GM20431 (cell line): Measurements from ENCODE around the gene TNFAIP3.

ENCODE experiments used
- in situ Hi-C: fragments of 300-500 bp; cut with MseI, MboI; formaldehyde crosslinking; loops from one replicate; pipeline ENCODE4 v1.15.0; 2020; ENCODE audit warnings: low sequenced_read_pairs; ENCODE audit not compliant: unreplicated experiment

The TNFAIP3 gene

DNA sequence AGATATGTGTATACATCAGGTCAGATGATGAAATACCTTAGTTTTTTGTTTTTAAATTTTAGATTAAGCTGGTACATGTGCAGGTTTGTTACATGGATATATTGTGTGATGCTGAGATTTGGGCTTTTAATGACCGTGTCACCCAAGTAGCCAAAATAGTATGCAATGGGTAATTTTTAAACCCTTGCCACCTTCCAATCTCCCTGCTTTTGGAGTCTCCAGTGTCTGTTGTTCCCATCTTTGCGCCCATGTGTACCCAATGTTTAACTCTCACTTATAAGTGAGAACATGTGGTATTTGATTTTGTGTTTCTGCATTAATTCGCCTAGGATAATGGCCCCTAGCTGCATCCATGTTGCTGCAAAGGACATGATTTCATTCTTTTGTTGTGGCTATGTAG lies 45.8 kb downstream of the TNFAIP3 start:
- in situ Hi-C loops = no loop called here

DNA sequence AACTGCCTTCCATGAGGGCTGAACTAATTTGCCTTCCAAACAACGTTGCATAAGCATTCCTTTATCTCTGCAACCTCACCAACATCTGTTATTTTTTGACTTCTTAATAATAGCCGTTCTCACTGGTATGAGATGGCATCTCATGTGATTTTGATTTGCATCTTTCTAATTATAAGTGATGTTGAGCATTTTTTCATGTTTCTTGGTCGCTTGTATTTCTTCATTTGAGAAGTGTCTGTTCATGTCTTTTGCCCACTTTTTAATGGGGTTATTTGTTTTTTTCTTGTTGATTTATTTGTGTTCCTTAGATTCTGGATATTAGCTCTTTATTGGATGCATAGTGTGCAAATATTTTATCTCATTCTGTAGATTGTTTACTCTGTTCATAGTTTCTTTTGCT lies 46.4 kb downstream of the TNFAIP3 start:
- in situ Hi-C loops = no loop called here

DNA sequence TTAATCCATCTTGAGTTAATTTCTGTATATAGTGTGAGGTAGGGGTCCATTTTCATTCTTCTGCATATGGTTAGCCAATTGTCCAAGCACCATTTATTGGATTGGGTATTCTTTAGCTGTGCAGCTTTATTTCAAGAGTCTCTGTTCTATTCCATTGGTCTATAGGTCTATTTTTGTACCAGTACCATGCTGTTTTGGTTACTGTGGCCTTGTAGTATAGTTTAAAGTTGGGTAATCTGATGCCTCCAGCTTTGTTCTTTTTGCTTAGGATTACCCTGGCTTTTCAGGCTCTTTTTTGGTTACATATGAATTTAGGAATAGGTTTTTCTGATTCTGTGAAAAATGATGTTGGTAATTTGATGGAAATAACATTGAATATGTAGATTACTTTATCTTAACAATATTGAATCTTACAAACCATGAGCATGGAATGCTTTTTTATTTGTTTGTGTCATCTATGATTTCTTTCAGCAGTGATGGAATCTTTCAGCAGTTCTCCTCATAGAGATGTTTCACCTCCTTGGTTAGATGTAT lies 47.0 kb downstream of the TNFAIP3 start:
- in situ Hi-C loops = no loop called here

DNA sequence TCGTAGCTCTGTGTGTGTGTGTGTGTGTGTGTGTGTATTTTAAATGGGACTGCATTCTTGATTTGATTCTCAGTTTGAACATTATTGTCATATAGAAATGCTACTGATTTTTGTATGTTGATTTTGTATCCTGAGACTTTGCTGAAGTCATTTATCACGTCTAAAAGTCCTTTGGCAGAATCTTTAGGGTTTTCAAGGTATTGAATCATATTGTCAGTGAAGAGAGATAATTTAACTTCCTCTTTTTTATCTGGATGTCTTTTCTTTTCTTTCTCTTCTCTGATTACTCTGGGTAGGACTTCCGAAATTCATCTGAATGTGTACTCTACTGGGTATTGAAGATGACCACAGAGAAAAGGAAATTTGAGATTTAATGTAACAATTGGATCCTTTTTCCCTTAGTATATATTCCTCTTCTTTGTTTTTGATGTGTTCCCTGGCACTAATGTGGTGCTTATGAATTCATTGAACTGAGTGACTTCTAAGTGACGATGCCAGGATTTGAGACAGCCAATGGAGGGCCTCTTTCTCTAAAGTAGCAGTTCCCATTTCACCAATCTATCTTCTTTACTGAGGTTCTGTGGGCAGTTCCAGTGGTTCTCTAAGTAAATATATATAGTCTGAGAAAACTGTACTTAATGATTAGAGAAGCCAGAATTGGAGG lies 47.6 kb downstream of the TNFAIP3 start:
- in situ Hi-C loops = no loop called here

DNA sequence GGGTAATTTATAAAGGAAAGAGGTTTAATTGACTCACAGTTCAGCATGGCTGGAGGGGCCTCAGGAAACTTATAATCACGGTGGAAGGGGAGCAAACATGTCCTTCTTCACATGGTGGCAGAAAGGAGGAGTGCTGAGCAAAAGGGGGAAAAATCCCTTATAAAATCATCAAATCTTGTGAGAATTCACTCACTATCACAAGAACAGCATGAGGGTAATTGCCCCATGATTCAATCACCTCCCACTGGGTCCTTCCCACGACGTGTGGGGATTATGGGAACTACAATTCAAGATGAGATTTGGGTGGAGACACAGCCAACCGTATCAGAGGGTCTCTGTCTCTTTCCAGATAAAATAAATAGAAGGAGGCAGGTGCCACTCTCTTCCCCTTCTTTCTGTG lies 48.7 kb downstream of the TNFAIP3 start:
- in situ Hi-C loops = no loop called here

DNA sequence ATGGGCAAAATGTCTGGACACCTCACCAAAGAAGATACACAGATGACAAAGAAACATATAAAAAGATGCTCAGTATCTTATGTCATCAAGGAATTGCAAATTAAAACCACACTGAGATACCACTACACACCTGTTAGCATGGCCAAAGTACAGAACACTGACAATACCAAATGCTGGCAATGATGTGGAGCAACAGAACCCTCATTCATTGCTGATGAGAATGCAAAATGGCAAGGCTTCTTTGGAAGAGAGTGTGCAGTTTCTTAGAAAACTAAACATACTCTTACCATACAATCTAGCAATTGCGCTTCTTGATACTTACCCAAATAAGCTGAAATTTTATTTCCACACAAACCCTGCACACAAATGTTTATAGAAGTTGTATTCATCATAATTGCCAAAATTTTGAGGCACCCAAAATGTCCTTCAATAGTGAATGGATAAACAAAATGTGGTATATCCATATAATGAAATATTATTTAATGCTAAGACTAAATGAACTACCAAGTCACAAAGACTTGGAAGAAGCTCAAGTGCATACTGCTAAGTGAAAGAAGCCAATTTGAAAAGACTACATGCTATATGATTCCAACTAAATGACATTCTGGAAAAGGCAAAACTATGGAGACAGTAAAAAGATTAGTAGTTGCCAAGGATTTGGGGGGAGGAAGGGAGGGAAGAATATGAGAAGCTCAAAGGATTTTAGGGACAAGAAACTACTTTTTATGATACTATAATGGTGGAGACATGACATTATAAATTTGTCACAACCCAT lies 50.7 kb downstream of the TNFAIP3 start:
- in situ Hi-C loops = no loop called here

DNA sequence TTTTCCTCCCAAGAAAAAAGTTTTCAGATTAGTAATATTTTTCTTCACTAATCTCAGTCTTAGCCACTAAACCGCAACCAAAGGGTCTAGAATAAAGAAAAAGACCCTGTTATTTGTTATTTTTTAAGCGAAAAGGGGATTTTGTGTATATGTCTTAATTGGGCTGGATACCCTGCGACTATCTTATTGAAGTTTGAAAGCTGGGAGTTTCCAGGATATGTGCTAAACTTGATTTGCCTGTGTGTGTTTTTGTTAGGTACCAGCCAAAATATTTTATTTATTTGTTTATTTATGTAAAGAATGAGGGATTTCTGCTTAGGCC lies 52.4 kb downstream of the TNFAIP3 start:
- in situ Hi-C loops = no loop called here

DNA sequence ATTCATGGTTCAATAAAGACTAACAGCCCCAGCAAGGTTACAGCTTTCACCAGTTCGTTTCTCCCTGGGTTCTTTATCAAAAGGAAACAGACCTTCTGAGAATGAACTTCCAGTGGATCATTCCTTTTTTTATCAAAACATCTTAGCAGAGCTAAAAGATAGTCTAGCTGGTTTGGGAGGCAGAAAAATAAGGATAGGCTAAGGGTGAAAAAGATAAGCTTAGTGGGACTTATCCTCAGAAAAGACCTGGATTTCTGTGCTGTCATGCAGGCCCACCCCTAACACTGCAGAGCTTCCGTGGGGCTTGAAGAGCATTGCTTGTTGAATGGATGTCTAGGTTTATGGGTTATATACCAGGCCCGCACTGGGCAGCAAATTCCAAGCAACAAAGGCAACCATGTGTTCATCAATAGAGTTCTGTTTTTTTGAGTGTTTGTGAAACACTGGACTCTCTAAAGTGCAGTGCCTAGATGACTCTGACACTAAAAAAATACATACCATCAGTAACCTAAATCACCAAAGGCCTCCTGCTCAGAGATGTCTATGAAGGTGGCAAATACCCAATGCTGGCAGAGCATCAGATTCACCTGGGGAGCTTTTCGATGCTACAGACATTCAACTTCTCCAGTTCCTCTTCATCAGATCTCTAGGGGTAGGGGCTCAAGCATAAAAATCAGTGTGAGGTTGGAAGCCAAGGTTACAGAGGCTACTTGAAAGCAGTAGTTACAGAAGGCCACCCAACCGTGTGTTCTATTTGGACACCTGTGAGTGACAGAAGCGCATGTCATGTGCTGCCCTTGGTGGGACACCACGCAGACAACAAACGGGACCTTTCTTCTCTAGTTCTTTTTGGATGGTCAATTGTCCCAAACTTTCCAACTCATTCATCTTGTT lies 53.0 kb downstream of the TNFAIP3 start:
- in situ Hi-C loops = no loop called here

DNA sequence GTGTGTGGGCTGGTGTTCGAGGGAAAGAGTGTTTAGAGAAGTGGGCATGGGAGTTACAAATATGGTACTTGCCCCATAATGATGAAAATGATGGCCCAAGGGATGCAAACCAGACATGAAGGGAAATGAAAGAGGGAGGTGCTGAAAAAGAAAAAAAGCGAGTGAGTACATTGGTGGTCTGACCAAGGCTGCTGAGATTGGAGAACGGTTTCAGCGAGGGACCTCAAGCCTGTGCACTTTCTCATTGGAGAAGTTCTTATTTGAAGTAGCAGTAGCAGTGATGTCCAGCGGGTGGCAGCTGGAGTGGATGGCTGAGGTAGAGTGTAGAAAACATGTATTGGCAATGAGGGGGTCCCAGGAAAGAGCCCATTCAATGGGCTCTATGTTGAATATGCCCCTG lies 54.8 kb downstream of the TNFAIP3 start:
- in situ Hi-C loops = no loop called here

DNA sequence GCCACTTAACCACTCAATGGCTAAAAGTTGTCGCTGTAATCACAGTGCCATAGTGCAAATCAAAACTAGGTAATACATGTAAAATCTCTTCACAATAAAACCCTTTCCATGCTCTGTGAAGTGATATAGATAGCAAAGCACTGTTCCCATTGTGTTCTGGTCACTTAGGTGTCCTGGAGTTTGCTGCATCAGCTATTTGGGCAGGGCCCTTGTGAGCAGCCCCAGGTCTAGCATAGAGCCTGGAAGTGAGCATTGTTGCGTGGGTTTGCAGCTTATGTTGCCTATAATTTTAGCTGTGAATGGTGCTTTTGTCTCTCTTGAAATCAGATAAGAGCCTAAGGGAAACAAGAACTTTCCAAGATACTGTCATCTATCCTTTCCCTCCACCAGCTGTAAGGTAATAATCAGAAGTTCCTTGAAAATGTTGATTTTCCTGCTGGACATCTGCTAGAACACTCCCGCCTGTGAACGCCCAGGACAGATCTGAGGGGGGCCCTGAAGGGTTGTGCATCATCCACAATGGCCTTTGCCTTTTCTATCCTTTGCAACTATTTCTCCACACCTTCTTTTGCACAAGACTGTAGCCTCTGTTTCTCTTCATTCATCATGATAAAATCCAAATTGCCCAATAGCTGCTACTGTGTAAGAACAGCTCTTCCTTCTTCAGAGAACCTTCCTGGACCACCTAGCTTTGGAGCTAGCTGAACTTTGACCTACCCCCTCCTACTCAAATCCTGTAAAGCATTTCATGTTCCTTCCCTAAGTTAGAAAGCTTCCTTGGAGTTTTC lies 57.0 kb downstream of the TNFAIP3 start:
- in situ Hi-C loops = no loop called here

DNA sequence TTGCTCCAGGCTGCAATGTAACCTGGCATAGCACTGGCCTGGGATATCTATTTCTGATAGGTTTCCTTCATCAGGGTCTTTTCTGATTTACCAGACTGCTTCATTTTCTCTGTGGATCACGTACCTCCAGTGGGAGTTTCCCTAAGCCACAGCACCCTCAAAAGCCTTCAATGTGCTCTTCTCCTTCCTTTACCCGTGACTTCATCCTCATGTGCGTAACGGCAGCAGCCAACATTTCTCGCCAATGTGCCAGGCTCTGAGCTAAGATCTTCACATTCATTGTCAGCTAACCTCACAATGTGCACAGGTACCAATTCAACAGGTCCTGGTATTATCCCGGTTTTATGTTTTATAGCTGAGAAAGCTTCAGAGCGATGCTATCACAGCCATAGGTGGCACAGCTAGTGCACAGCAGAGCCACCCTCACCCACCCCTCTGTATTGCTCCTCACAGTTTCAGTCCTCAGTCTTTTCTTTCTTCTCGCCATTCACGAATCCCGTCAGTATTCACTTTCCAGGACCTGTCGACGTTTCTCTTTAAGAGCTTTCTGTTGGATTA lies 58.2 kb downstream of the TNFAIP3 start:
- in situ Hi-C loops = no loop called here

DNA sequence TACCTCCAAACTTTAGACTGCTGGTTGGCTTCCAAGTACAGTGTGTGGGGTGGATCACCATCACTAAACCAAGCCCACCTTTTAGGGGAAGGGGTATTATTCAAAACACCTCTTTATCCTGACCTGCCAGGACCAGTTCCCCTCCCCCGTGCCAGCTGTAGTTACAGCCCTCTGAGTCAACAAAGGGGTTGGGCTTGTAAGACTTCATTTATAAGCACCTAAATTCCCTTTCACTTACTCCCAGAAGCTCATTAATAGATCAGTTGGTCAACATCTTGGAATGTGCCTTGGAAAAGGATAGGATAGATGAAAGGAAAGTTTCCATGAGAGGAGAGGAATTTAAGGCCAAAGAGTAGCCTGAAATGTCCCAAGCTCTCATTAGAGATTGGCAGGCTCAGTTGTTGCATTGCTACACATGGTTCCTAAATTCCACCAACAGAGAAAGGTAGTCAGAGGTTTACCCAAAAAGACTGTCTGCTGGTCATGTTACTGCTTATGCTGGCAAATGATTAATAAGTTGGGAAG lies 59.2 kb downstream of the TNFAIP3 start:
- in situ Hi-C loops = no loop called here

DNA sequence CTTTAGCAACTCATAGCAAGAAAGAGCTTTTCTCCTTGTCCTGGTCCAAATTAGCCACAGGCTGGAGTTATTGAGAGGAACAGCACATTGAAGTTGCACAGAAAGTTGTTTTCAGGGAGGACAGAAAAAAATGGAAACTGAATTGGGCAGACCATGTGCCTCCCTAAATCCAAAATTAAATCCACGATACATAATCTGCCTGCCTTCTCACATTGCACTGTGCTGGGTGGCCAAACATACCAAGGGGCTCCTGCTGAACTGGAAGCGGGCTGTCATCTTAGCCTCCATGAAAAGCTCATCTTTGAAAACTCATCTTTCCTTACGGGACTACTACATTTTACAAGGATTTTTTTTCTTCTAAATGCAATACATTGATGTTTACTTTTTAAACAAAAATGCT lies 59.9 kb downstream of the TNFAIP3 start:
- in situ Hi-C loops = no loop called here

DNA sequence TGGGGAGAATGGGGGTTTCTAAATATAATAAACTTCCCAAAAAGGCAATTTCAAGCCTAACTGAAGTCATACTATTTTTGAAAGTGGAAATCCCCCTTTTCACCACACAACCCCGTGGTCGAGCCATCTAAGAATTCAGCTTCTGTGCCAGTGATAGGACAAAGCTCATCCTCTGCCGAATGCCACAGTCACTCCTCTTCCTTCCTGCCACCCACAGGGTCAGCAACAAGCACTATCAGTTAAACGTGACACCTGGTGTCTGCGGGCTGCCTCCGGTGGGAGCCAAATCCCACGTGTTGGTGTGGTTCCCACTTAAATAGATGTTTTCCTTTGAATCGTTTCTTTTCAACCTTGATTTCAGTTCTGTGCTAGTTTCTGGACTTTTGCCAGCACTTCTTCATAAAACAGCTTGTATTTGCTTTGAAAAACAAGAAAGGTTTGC lies 60.7 kb downstream of the TNFAIP3 start:
- in situ Hi-C loops = no loop called here

DNA sequence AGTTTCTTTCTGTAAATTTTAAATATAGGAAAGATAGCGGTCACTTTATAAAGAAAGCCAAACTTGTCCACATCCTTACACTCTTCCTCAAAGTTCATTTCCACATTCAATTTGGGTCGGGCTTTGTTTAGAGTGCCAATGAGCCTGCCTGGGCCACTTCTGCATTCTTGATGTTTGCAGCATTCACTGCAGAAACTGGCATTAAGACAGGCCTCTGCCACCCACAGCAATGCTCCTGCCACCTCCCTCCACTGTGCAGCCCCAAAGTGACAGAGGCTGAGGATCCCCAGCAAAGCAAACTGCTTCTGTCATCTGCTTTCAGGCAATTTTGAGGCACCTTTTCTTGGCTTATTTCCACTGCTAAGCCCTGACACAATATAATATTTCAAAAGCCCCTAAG lies 61.2 kb downstream of the TNFAIP3 start:
- in situ Hi-C loops = no loop called here

DNA sequence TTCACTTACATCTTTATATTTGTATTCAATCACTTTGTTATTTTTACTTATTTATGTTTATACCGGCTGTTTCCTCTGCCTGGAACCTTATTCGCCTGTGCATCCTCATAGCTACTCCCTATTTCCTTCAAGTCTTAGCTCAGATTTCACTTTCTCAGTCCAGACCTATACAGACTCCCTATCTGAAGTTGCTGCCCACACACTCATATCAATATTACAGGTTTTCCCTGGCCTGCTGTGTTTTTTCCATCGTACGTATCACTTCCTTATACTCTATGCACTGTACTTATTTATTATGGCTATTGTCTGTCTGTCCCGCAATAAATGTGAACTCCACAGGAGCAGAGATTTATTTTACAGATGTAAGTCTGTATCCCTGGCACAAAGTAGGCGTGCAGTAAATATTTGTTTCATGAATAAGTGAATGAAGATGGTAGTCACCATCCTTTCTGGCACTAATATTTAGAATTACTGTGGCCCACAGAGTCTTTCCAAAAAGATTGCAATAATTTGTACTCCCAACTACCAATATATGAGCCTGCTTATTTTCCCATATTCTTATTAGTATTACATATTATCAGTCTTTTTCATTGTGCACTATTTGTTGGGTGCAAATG lies 64.9 kb downstream of the TNFAIP3 start:
- in situ Hi-C loops = no loop called here
